Transverse colon (tissue), 4 donors: ENCODE results near the gene ESPL1. TPM values are rescaled to one million over a fixed set of nuclear protein-coding genes. Genes with fewer than 3 reads are reported as not detected.

Experiments used
- DNase-seq: peaks from one replicate; pipeline ENCODE4 v3.0.0-alpha.2; 2019
- H3K27ac ChIP-seq, 4 donors: fragments of 200-600 bp; sonication (generic); 2 replicates each; pipeline ENCODE4 v1.5.1; 2016 to 2018; ENCODE audit warnings: inconsistent platforms in 4 of 4
- H3K27me3 ChIP-seq: fragments of 200-600 bp; sonication (generic); 2 replicates; pipeline ENCODE4 v1.5.1; 2017; ENCODE audit warnings: inconsistent platforms
- H3K36me3 ChIP-seq, 4 donors: fragments of 200-600 bp; sonication (generic); 2 replicates each; pipeline ENCODE4 v1.5.1; 2017 to 2019; ENCODE audit warnings: inconsistent platforms in 4 of 4
- H3K4me1 ChIP-seq, 4 donors: fragments of 200-600 bp; sonication (generic); 2 replicates each; pipeline ENCODE4 v1.5.1; 2017 to 2020; ENCODE audit warnings: inconsistent platforms in 4 of 4
- H3K4me3 ChIP-seq, 4 donors: fragments of 200-600 bp; sonication (generic); 1 replicate in 1 of 4; 2 replicates in 3 of 4; pipeline versions ENCODE4 v1.5.1 to v1.6.1; 2017 to 2019; ENCODE audit warnings: inconsistent platforms in 4 of 4
- H3K9me3 ChIP-seq, 2 donors: fragments of 200-600 bp; sonication (generic); 2 replicates each; pipeline ENCODE4 v1.5.1; 2017 to 2019; ENCODE audit warnings: inconsistent platforms in 2 of 2
- CTCF ChIP-seq, 5 experiments: fragments of 200-600 bp in 3 of 5; fragments of 450-650 bp in 2 of 5; sonication (generic) in 3 of 5; IDR thresholded peaks; 1 replicate in 2 of 5; 2 replicates in 3 of 5; pipeline ENCODE4 v1.5.1; 2016 to 2017; ENCODE audit warnings: antibody characterized with exemption in 5 of 5, inconsistent platforms in 3 of 5, mild to moderate bottlenecking in 2 of 5, moderate library complexity in 1 of 5
- EP300 ChIP-seq: sonication (generic); formaldehyde crosslinking; IDR thresholded peaks from one replicate; pipeline ENCODE4 v1.6.1; 2017; ENCODE audit warnings: antibody characterized with exemption, low read depth
- POLR2A ChIP-seq: fragments of 450-650 bp; IDR thresholded peaks from one replicate; pipeline ENCODE4 v1.6.1; 2016; ENCODE audit warnings: antibody characterized with exemption, mild to moderate bottlenecking, moderate library complexity
- POLR2AphosphoS5 ChIP-seq, 3 donors: sonication (generic); formaldehyde crosslinking; IDR thresholded peaks; one replicate each; pipeline ENCODE4 v1.6.1; 2016; ENCODE audit warnings: antibody characterized with exemption in 3 of 3
- WGBS, 2 donors: methylation state at CpG; one replicate each; pipeline ENCODE4 v1.1.5; 2018; ENCODE audit warnings: low coverage in 1 of 2; 5-methylcytosine and 5-hydroxymethylcytosine counted together
- in situ Hi-C, 4 donors: fragments of 200-750 bp; cut with MboI; loops; one replicate each; pipeline versions ENCODE4 v1.15.0 to v1.15.1; 2017; ENCODE audit warnings: low sequenced_read_pairs in 3 of 4, low pct_ligation_motif_present in 1 of 4, low pct_unique_long_range_greater_than_20kb in 1 of 4
- intact Hi-C: fragments of 100-400 bp; cut with DNase I; formaldehyde crosslinking; loops from one replicate; pipeline ENCODE4 v1.15.1; 2023; ENCODE audit warnings: low total_unique reads
- total RNA-seq, 4 donors: library from RNA; depleted of rRNA; stranded (reverse); fragments of >200 nt; gene quantifications; one replicate each; pipeline ENCODE4 v1.1.0, GENCODE V29; 2016

Gene ESPL1
- total RNA-seq, 4 donors from 2014 or later = 6.5 to 31.8 (median 18.8) TPM

GRCh38 chr12:53302903-53303302 lies 34.8 kb downstream of the ESPL1 start:
- TF ChIP-seq POLR2A = no peak
- H3K36me3 ChIP-seq = peaks cover 0 to 21% (median 8%) of the 10 kb centered on the region in 4 donors
- in situ Hi-C loops (no loop called here), intact Hi-C loops (no loop called here)
- WGBS, 2 donors = 87% methylated on average over 5 of the region's 5 CpGs; no CpG with 5 or more reads in 1 of the 2 donors
- no peaks in the 10 kb centered on the region for H3K27me3 ChIP-seq
- H3K4me3 ChIP-seq = no peak overlapping the region
- no peak for DNase-seq
- no peaks in the 10 kb centered on the region for H3K9me3 ChIP-seq
- no peak overlapping the region for H3K27ac ChIP-seq
- peaks cover 7 to 38% (median 18%) of the 10 kb centered on the region in 4 donors for H3K4me1 ChIP-seq

GRCh38 chr12:53306826-53307225 lies 38.7 kb downstream of the ESPL1 start:
- TF ChIP-seq POLR2AphosphoS5 (IDR thresholded peaks at IDR 0.05) (no peak), EP300 (no peak), CTCF (IDR thresholded peaks at IDR 0.05) (no peak), POLR2A (no peak)
- Histone ChIP-seq H3K36me3 (peaks cover 0 to 39% (median 14%) of the 10 kb centered on the region in 4 donors), H3K4me3 (no peak overlapping the region), H3K27me3 (no peaks in the 10 kb centered on the region), H3K9me3 (no peaks in the 10 kb centered on the region), H3K4me1 (peaks cover 0 to 9% (median 3%) of the 10 kb centered on the region in 4 donors), H3K27ac (no peak overlapping the region)
- no peak for DNase-seq
- in situ Hi-C loops (no loop called here), intact Hi-C loops (no loop called here)
- 90% methylated on average over 10 of the region's 10 CpGs; no CpG with 5 or more reads in 1 of the 2 donors for WGBS, 2 donors

GRCh38 chr12:53308276-53308675 lies 40.2 kb downstream of the ESPL1 start:
- intact Hi-C loops (no loop called here), in situ Hi-C loops (no loop called here)
- no peak overlapping the region for H3K27ac ChIP-seq
- H3K27me3 ChIP-seq = no peaks in the 10 kb centered on the region
- WGBS, 2 donors = 65 to 94% methylated on average over 2 to 4 of the region's 4 CpGs
- TF ChIP-seq EP300 (no peak), POLR2AphosphoS5 (IDR thresholded peaks at IDR 0.05) (no peak), POLR2A (no peak), CTCF (IDR thresholded peaks at IDR 0.05) (no peak)
- no peaks in the 10 kb centered on the region for H3K9me3 ChIP-seq
- H3K4me1 ChIP-seq = peaks cover 0 to 2% (median 0%) of the 10 kb centered on the region in 4 donors
- H3K4me3 ChIP-seq = no peak overlapping the region
- no peak for DNase-seq
- H3K36me3 ChIP-seq = peaks cover 0 to 42% (median 14%) of the 10 kb centered on the region in 4 donors

GRCh38 chr12:53313996-53314395 lies 45.9 kb downstream of the ESPL1 start:
- H3K36me3 ChIP-seq = peaks cover 0 to 39% (median 16%) of the 10 kb centered on the region in 4 donors
- no peaks in the 10 kb centered on the region for H3K4me1 ChIP-seq
- TF ChIP-seq POLR2AphosphoS5 (IDR thresholded peaks at IDR 0.05) (no peak), EP300 (no peak), CTCF (IDR thresholded peaks at IDR 0.05) (no peak), POLR2A (no peak)
- no peaks in the 10 kb centered on the region for H3K27me3 ChIP-seq
- H3K27ac ChIP-seq = no peak overlapping the region
- H3K4me3 ChIP-seq = no peak overlapping the region
- no peak for DNase-seq
- in situ Hi-C loops (no loop called here), intact Hi-C loops (no loop called here)
- no peaks in the 10 kb centered on the region for H3K9me3 ChIP-seq
- WGBS, 2 donors = 81 to 100% methylated on average over 1 to 2 of the region's 3 CpGs
